Measurements from ENCODE around the gene ZNF468. TPM values are rescaled to one million over a fixed set of nuclear protein-coding genes. Genes with fewer than 3 reads are reported as not detected.

Gene ZNF468
- polyA plus RNA-seq, 1 donor (not counting 4 experiments of a cell fraction or from before 2014, with no cell fraction given) = 18.0 TPM

- Histone ChIP-seq H3K4me1 (ENCODE audit: control insufficient read depth, extremely low read depth, insufficient read depth, low read length) (no peaks in the 10 kb centered on the region), H3K79me2 (ENCODE audit: control insufficient read depth, insufficient read depth, low read length) (peaks cover 9% of the 10 kb centered on the region), H3K9me1 (ENCODE audit: control insufficient read depth, extremely low read depth, insufficient read depth, low read length) (no peaks in the 10 kb centered on the region), H3K9ac (ENCODE audit: control insufficient read depth, extremely low read depth, insufficient read depth, low read length) (no peak overlapping the region), H3K27ac (ENCODE audit: control insufficient read depth, insufficient read depth, low read length) (no peak overlapping the region), H3K4me2 (ENCODE audit: control insufficient read depth, extremely low read depth, insufficient read depth, low read depth, low read length) (no peak overlapping the region), H3K36me3 (ENCODE audit: control insufficient read depth in 2 of 2, extremely low read depth in 1 of 2, insufficient read depth in 2 of 2, low read length in 2 of 2) (peaks cover 9 to 13% of the 10 kb centered on the region in 2 experiments), H3K9me3 (ENCODE audit: control insufficient read depth, low read depth, low read length) (peaks cover 3% of the 10 kb centered on the region), H4K20me1 (ENCODE audit: control insufficient read depth, extremely low read depth, insufficient read depth, low read length) (no peaks in the 10 kb centered on the region), H3K27me3 (ENCODE audit: control insufficient read depth, extremely low read depth, insufficient read depth, low read length) (no peaks in the 10 kb centered on the region), H2AFZ (ENCODE audit: control insufficient read depth, low read length) (no peak overlapping the region), H3K4me3 (ENCODE audit: control insufficient read depth in 2 of 3, extremely low read depth in 1 of 3, insufficient read depth in 2 of 3, low read depth in 1 of 3, low read length in 3 of 3) (no peak overlapping the region)
- DNase-seq (ENCODE audit: low read depth, low spot score) (no peak), FAIRE-seq (no peak)
- dilution Hi-C loops (cut with MboI; ENCODE audit: extremely low pct_ligation_motif_present, low sequenced_read_pairs) = no loop called here
- TF ChIP-seq, protein P1, sequence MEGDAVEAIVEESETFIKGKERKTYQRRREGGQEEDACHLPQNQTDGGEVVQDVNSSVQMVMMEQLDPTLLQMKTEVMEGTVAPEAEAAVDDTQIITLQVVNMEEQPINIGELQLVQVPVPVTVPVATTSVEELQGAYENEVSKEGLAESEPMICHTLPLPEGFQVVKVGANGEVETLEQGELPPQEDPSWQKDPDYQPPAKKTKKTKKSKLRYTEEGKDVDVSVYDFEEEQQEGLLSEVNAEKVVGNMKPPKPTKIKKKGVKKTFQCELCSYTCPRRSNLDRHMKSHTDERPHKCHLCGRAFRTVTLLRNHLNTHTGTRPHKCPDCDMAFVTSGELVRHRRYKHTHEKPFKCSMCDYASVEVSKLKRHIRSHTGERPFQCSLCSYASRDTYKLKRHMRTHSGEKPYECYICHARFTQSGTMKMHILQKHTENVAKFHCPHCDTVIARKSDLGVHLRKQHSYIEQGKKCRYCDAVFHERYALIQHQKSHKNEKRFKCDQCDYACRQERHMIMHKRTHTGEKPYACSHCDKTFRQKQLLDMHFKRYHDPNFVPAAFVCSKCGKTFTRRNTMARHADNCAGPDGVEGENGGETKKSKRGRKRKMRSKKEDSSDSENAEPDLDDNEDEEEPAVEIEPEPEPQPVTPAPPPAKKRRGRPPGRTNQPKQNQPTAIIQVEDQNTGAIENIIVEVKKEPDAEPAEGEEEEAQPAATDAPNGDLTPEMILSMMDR (optimal IDR thresholded peaks at IDR 0.05 in 1 of 3, IDR thresholded peaks at IDR 0.05 in 1 of 3, conservative IDR thresholded peaks at IDR 0.05 in 1 of 3; ENCODE audit: extremely low read depth in 1 of 3, insufficient read depth in 2 of 3, low read length in 3 of 3) = no peak
- no peak for TF ChIP-seq EZH2 (IDR thresholded peaks at IDR 0.05; ENCODE audit: low read length)
Observed at GRCh38 chr19:52889931-52890330, 32.5 kb upstream of the ZNF468 start.

- dilution Hi-C loops (cut with MboI; ENCODE audit: extremely low pct_ligation_motif_present, low sequenced_read_pairs) = no loop called here
- peaks cover 9 to 21% of the 10 kb centered on the region in 2 experiments for H3K36me3 ChIP-seq (ENCODE audit: control insufficient read depth in 2 of 2, extremely low read depth in 1 of 2, insufficient read depth in 2 of 2, low read length in 2 of 2)
Observed at GRCh38 chr19:52889076-52889475, 31.7 kb upstream of the ZNF468 start.

More at GRCh38 chr19:52889076-52889475, 31.7 kb upstream of the ZNF468 start:
- Histone ChIP-seq H3K4me1 (ENCODE audit: control insufficient read depth, extremely low read depth, insufficient read depth, low read length) (no peaks in the 10 kb centered on the region), H3K9ac (ENCODE audit: control insufficient read depth, extremely low read depth, insufficient read depth, low read length) (no peak overlapping the region), H3K27me3 (ENCODE audit: control insufficient read depth, extremely low read depth, insufficient read depth, low read length) (no peaks in the 10 kb centered on the region), H3K27ac (ENCODE audit: control insufficient read depth, insufficient read depth, low read length) (no peak overlapping the region), H3K9me3 (ENCODE audit: control insufficient read depth, low read depth, low read length) (peaks cover 8% of the 10 kb centered on the region), H2AFZ (ENCODE audit: control insufficient read depth, low read length) (no peak overlapping the region), H3K4me2 (ENCODE audit: control insufficient read depth, extremely low read depth, insufficient read depth, low read depth, low read length) (no peak overlapping the region), H3K9me1 (ENCODE audit: control insufficient read depth, extremely low read depth, insufficient read depth, low read length) (no peaks in the 10 kb centered on the region), H3K79me2 (ENCODE audit: control insufficient read depth, insufficient read depth, low read length) (peaks cover 6% of the 10 kb centered on the region), H4K20me1 (ENCODE audit: control insufficient read depth, extremely low read depth, insufficient read depth, low read length) (no peaks in the 10 kb centered on the region), H3K4me3 (ENCODE audit: control insufficient read depth in 2 of 3, extremely low read depth in 1 of 3, insufficient read depth in 2 of 3, low read depth in 1 of 3, low read length in 3 of 3) (no peak overlapping the region)
- DNase-seq (ENCODE audit: low read depth, low spot score) (no peak), FAIRE-seq (no peak)
- TF ChIP-seq EZH2 (IDR thresholded peaks at IDR 0.05; ENCODE audit: low read length) = no peak
- TF ChIP-seq, protein P1 (optimal IDR thresholded peaks at IDR 0.05 in 1 of 3, IDR thresholded peaks at IDR 0.05 in 1 of 3, conservative IDR thresholded peaks at IDR 0.05 in 1 of 3; ENCODE audit: extremely low read depth in 1 of 3, insufficient read depth in 2 of 3, low read length in 3 of 3) = no peak

All from keratinocyte (primary cell).